ENCODE data around the gene VPS36.
"Not testable (repeated sequence)": the region's sequence is repeated elsewhere in the genome, so short reads cannot be mapped to it uniquely, and the experiment has no call there.

The VPS36 gene

GRCh38 chr13:52377898-52378297 lies 72.5 kb downstream of the VPS36 start:
- DNase-seq (ENCODE audit: low read depth) = no peak

GRCh38 chr13:52374873-52375411 lies 75.5 kb downstream of the VPS36 start:
- DNase-seq (ENCODE audit: low read depth) = no peak

GRCh38 chr13:52374389-52374788 lies 76.0 kb downstream of the VPS36 start:
- no peak for DNase-seq (ENCODE audit: low read depth)

- DNase-seq (ENCODE audit: low read depth) = not testable (repeated sequence)
Observed at GRCh38 chr13:52373277-52373676, 77.2 kb downstream of the VPS36 start.

- DNase-seq (ENCODE audit: low read depth) = no peak
Observed at GRCh38 chr13:52371736-52372247, 78.6 kb downstream of the VPS36 start.

GRCh38 chr13:52366291-52366690 lies 84.1 kb downstream of the VPS36 start:
- no peak for DNase-seq (ENCODE audit: low read depth)

Data from T follicular helper cell (primary cell).